A549 (cell line): ENCODE results near the gene LYZL2. TPM values are rescaled to one million over a fixed set of nuclear protein-coding genes. Genes with fewer than 3 reads are reported as not detected.
"Not testable (repeated sequence)": the region's sequence is repeated elsewhere in the genome, so short reads cannot be mapped to it uniquely, and the experiment has no call there.

Experiments
- ATAC-seq, 2 experiments: fragments of 200-7000 bp in 1 of 2; fragments of >200 bp in 1 of 2; cut with Nextera tagmentation in 1 of 2; cut with Tn5 transposase in 1 of 2; 3 replicates each; pipeline versions ENCODE4 v1.8.0 to v1.9.1; 2018 to 2020; ENCODE audit warnings: mild to moderate bottlenecking in 1 of 2, moderate library complexity in 1 of 2
- CTCF ChIA-PET: fragments of 300-600 bp; sonication (Branson Sonifier 250); formaldehyde crosslinking; extraction: SDS; loops from one replicate; lab custom pipeline; 2021; ENCODE audit warnings: antibody characterized with exemption, inconsistent platforms; lab: Yijun Ruan, JAX
- POLR2A ChIA-PET: fragments of 350-600 bp; formaldehyde crosslinking; extraction: SDS; loops from one replicate; lab custom pipeline; 2021; ENCODE audit warnings: antibody characterized with exemption, inconsistent platforms; lab: Yijun Ruan, JAX
- DNase-seq, 2 experiments: peaks; one replicate each; pipeline versions ENCODE4 v3.0.0 to v3.0.0-alpha.2; 2011 to 2016; ENCODE audit warnings: low read depth in 1 of 2, low spot score in 1 of 2
- FAIRE-seq: peaks from 2 replicates; lab custom pipeline; 2011; peaks lifted over from hg19 to GRCh38; lab: Jason Lieb, UNC
- H3K27ac ChIP-seq, 2 experiments: fragments of >200 bp; sonication (Bioruptor Twin); formaldehyde crosslinking; 3 replicates each; pipeline ENCODE4 v1.5.1; 2016 to 2017
- H3K4me1 ChIP-seq: fragments of >200 bp; sonication (Bioruptor Twin); formaldehyde crosslinking; 3 replicates; pipeline ENCODE4 v1.6.1; 2016
- H3K4me2 ChIP-seq: fragments of >200 bp; sonication (Bioruptor Twin); formaldehyde crosslinking; 3 replicates; pipeline ENCODE4 v1.6.1; 2016
- H3K4me3 ChIP-seq: fragments of >200 bp; sonication (Bioruptor Twin); formaldehyde crosslinking; 3 replicates; pipeline ENCODE4 v1.5.1; 2016
- H3K9me3 ChIP-seq: fragments of >200 bp; sonication (Bioruptor Twin); formaldehyde crosslinking; 3 replicates; pipeline ENCODE4 v1.6.1; 2016
- BHLHE40 ChIP-seq: IDR thresholded peaks from 2 replicates; pipeline ENCODE4 v1.6.1; 2012; ENCODE audit warnings: low read depth, low read length, inconsistent platforms
- CTCF ChIP-seq: fragments of >200 bp; sonication (Bioruptor Twin); formaldehyde crosslinking; IDR thresholded peaks from 3 replicates; pipeline ENCODE4 v1.5.1; 2016
- EHF ChIP-seq: fragments of 250-450 bp; sonication (Bioruptor Pico); IDR thresholded peaks from 2 replicates; pipeline ENCODE4 v1.5.0; 2020; ENCODE audit warnings: mild to moderate bottlenecking
- EHMT2 ChIP-seq: fragments of 200-600 bp; sonication (generic); IDR thresholded peaks from 2 replicates; pipeline ENCODE4 v1.6.1; 2016; ENCODE audit warnings: antibody characterized with exemption, low read depth, mild to moderate bottlenecking, moderate library complexity
- ELK1 ChIP-seq: fragments of 150-350 bp; IDR thresholded peaks from 2 replicates; pipeline ENCODE4 v1.6.1; 2014; ENCODE audit warnings: low read depth, mild to moderate bottlenecking, low read length
- FOSB ChIP-seq: fragments of 250-450 bp; sonication (Bioruptor Pico); IDR thresholded peaks from 2 replicates; pipeline ENCODE4 v1.5.0; 2020; ENCODE audit warnings: mild to moderate bottlenecking, moderate library complexity
- HDAC2 ChIP-seq: fragments of 200-600 bp; sonication (generic); IDR thresholded peaks from 2 replicates; pipeline ENCODE4 v1.6.1; 2016
- HOXB5 ChIP-seq: fragments of 250-450 bp; sonication (Bioruptor Pico); IDR thresholded peaks from 2 replicates; pipeline ENCODE4 v1.5.0; 2020; ENCODE audit warnings: mild to moderate bottlenecking, moderate library complexity
- JUNB ChIP-seq: fragments of >200 bp; sonication (Bioruptor Twin); formaldehyde crosslinking; IDR thresholded peaks from 2 replicates; pipeline ENCODE4 v1.6.1; 2016
- MAX ChIP-seq: IDR thresholded peaks from 2 replicates; pipeline ENCODE4 v1.6.1; 2012
- MAZ ChIP-seq: fragments of 150-350 bp; IDR thresholded peaks from 2 replicates; pipeline ENCODE4 v1.6.1; 2014; ENCODE audit warnings: antibody characterized with exemption, low read depth, low read length, borderline replicate concordance
- MYC ChIP-seq: IDR thresholded peaks from 2 replicates; pipeline ENCODE4 v1.6.1; 2012; ENCODE audit warnings: mild to moderate bottlenecking, inconsistent platforms, low read length, improper control_type of control experiment, borderline replicate concordance
- NR3C1 ChIP-seq: fragments of >200 bp; sonication (Bioruptor Twin); formaldehyde crosslinking; IDR thresholded peaks from 3 replicates; pipeline ENCODE4 v1.6.1; 2017
- POLR2A ChIP-seq: IDR thresholded peaks from 2 replicates; pipeline ENCODE4 v1.6.1; 2012; ENCODE audit warnings: mild to moderate bottlenecking, low read length
- POLR2AphosphoS2 ChIP-seq: conservative IDR thresholded peaks from 2 replicates; pipeline ENCODE4 v1.6.1; 2012; ENCODE audit warnings: low read length, improper control_type of control experiment, inconsistent platforms
- RAD21 ChIP-seq, 2 experiments: fragments of >200 bp in 1 of 2; sonication (Bioruptor Twin) in 1 of 2; formaldehyde crosslinking in 1 of 2; IDR thresholded peaks in 1 of 2; conservative IDR thresholded peaks in 1 of 2; 2 replicates in 1 of 2; 3 replicates in 1 of 2; pipeline ENCODE4 v1.6.1; 2012 to 2018; ENCODE audit warnings: inconsistent platforms in 1 of 2
- RARB ChIP-seq: fragments of 250-450 bp; sonication (Bioruptor Pico); IDR thresholded peaks from 2 replicates; pipeline ENCODE4 v1.8.0; 2021; ENCODE audit warnings: mild to moderate bottlenecking, moderate library complexity
- RCOR1 ChIP-seq: fragments of 150-350 bp; IDR thresholded peaks from 2 replicates; pipeline ENCODE4 v1.6.1; 2014; ENCODE audit warnings: antibody characterized with exemption, low read length, low read depth
- REST ChIP-seq: fragments of 200-600 bp; sonication (generic); IDR thresholded peaks from 2 replicates; pipeline ENCODE4 v1.6.1; 2016; ENCODE audit warnings: antibody characterized with exemption, mild to moderate bottlenecking, moderate library complexity
- SMC3 ChIP-seq: fragments of >200 bp; sonication (Bioruptor Twin); formaldehyde crosslinking; IDR thresholded peaks from 3 replicates; pipeline ENCODE4 v1.6.1; 2018; ENCODE audit warnings: inconsistent platforms
- SREBF2 ChIP-seq: fragments of 450-650 bp; IDR thresholded peaks from 2 replicates; pipeline ENCODE4 v1.6.1; 2014; ENCODE audit warnings: mild to moderate bottlenecking, moderate library complexity
- TP53 ChIP-seq: fragments of 250-450 bp; sonication (Bioruptor Pico); IDR thresholded peaks from 2 replicates; pipeline ENCODE4 v1.5.0; 2021; ENCODE audit warnings: mild to moderate bottlenecking, moderate library complexity
- USF2 ChIP-seq: fragments of 450-650 bp; IDR thresholded peaks from 2 replicates; pipeline ENCODE4 v1.6.1; 2014; ENCODE audit warnings: antibody characterized with exemption
- WGBS: methylation state at CpG from one replicate; pipeline ENCODE4 v1.1.6; 2017; ENCODE audit errors: missing lambda C conversion rate; 5-methylcytosine and 5-hydroxymethylcytosine counted together
- polyA plus RNA-seq, 4 experiments: library from polyadenylated mRNA; depleted of rRNA in 3 of 4; stranded (reverse); fragments of >200 nt; fragmentation: RNase III in 1 of 4; extraction: RNeasy Plus Mini Kit Qiagen cat#74134 plus additional on column Dnase treatment in 1 of 4; gene quantifications; 2 replicates in 3 of 4; 3 replicates in 1 of 4; pipeline ENCODE4 v1.2.3, GENCODE V29; 2011 to 2017

LYZL2 gene
- polyA plus RNA-seq, 2 of the 4 experiments (the other 2 are of a cell fraction): not detected

GRCh38 chr10:30674796-30675195 is 45.2 kb upstream of the LYZL2 start:
- CTCF ChIA-PET: no interaction called here
- DNase-seq: no peak
- no peak overlapping the region for H3K4me2 ChIP-seq
- ATAC-seq: no peak
- POLR2A ChIA-PET: no interaction called here
- no peak overlapping the region for H3K4me3 ChIP-seq
- H3K4me1 ChIP-seq: 0 out of 3 replicates have a peak, but pooled peaks cover 5% of the 10 kb centered on the region
- no peak for FAIRE-seq
- H3K27ac ChIP-seq: no peak overlapping the region
- WGBS: 86% methylated on average over 6 of the region's 6 CpGs
- H3K9me3 ChIP-seq: peaks cover 4% of the 10 kb centered on the region; the same call in 2 of the 3 replicates
- TF ChIP-seq TP53 (CRISPR knock-in tag) (no peak), ELK1 (no peak)

GRCh38 chr10:30673262-30673661 is 43.7 kb upstream of the LYZL2 start:
- H3K4me1 ChIP-seq, H3K4me2 ChIP-seq, H3K4me3 ChIP-seq, H3K27ac ChIP-seq, DNase-seq, POLR2A ChIA-PET, H3K9me3 ChIP-seq, CTCF ChIA-PET, FAIRE-seq, ATAC-seq: not testable (repeated sequence)
- no CpG with 5 or more reads among the region's 13 CpGs for WGBS

- WGBS: 84% methylated on average over 4 of the region's 4 CpGs
- DNase-seq, FAIRE-seq, POLR2A ChIA-PET, H3K4me1 ChIP-seq, ATAC-seq, H3K27ac ChIP-seq, H3K4me3 ChIP-seq, H3K4me2 ChIP-seq, H3K9me3 ChIP-seq: not testable (repeated sequence)
- CTCF ChIA-PET: interaction anchor here (1.3 to 3.9 kb wide), 8 partner anchors 8 to 267 kb away, joined by 3 to 35 read pairs (median 7); no protein-coding TSS in a partner anchor
Measured at GRCh38 chr10:30672338-30672737, 42.8 kb upstream of the LYZL2 start.

- Histone ChIP-seq H3K4me2 (peak overlapping the region; percentile 70), H3K9me3 (no peaks in the 10 kb centered on the region), H3K4me3 (no peak overlapping the region), H3K4me1 (0 out of 3 replicates have a peak, but pooled peaks cover 5% of the 10 kb centered on the region), H3K27ac (0 out of 6 replicates have a peak overlapping the region, but pooled peaks of 1 of the 2 experiments have one; percentile 1)
- DNase-seq: peak; percentile 33 to 84
- no peak for FAIRE-seq
- ChIA-PET POLR2A (no interaction called here), CTCF (interaction anchor here (0.5 to 3.9 kb wide), 29 partner anchors 9 to 1698 kb away, joined by 3 to 35 read pairs (median 4); no protein-coding TSS in a partner anchor)
- ATAC-seq: peak; percentile 81 to 93
- 36% methylated on average over 11 of the region's 11 CpGs for WGBS
- TF ChIP-seq EHMT2 (no peak), EHF (no peak), HDAC2 (no peak), SMC3 (peak; percentile 67), POLR2AphosphoS2 (no peak), MYC (no peak), TP53 (CRISPR knock-in tag) (no peak), RCOR1 (no peak), FOSB (CRISPR knock-in tag) (no peak), POLR2A (no peak), JUNB (no peak), MAX (no peak), CTCF (peak; percentile 87), REST (no peak), SREBF2 (no peak), RARB (no peak), NR3C1 (no peak), RAD21 (conservative IDR thresholded peaks at IDR 0.05 in 1 of 2, IDR thresholded peaks at IDR 0.05 in 1 of 2) (peak; percentile 69 to 77), HOXB5 (CRISPR knock-in tag) (no peak), BHLHE40 (no peak), USF2 (no peak), MAZ (no peak)
Measured at GRCh38 chr10:30671026-30671616, 41.6 kb upstream of the LYZL2 start.
